DMS114 treated with DMSO at 0.1 percent for 48 hours (cell line): ENCODE data around the gene MAP3K5.
"Not testable (repeated sequence)": the region's sequence is repeated elsewhere in the genome, so short reads cannot be mapped to it uniquely, and the experiment has no call there.

Experiments
- DNase-seq: peaks from one replicate; lab custom pipeline; 2025; ENCODE audit not compliant: unreplicated experiment; lab: John Stamatoyannopoulos, UW

The MAP3K5 gene

DNA sequence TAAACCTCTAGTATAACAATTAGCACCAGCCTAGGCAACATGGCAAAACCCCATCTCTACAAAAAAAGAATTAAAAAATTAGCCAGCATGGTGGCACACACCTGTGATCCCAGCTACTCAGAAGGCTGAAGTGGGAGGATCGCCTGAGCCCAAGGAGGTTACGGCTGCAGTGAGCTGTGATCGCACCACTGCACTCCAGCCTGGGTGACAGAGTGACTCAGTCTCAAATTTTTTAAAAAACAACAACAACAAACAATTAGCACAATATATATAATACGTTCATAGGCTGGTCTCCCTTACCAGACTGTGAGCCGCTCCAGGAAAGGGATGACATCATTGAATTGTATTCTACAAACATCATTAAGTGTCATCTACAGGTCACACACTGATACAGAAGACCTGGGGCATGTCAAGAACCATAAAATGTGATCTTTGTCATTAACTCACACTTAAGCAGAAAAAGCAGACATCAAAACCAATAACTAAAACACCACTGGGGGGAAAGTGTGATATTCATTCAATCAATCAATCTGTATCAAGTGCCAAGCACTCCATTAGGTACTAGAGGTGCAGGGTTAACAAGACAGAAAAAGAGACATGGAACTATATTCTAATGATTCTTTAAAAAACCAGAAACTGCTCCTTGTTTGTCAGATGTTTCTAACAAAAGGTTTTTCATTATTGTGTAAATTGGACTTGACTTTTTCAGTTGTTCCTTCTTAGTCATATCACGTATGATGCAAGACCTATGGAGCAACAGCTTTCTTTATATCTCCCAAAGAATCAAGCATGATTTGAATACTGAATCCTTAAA lies 17.8 kb downstream of the MAP3K5 start:
- DNase-seq, result no peak

DNA sequence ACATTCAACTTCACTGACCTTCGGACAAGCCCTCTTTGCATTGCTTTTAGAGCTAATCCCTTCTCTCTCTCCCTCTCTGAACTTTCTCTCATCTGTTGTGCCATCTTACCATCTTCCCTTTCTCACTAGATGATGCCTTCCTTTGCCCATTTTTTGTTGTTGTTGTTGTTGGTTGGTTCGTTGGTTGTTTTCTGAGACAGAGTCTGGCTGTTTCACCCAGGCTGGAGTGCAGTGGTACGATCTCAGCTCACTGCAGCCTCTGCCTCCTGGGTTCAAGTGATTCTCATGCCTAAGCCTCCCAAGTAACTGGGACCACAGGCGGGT lies 18.8 kb downstream of the MAP3K5 start:
- no peak for DNase-seq

DNA sequence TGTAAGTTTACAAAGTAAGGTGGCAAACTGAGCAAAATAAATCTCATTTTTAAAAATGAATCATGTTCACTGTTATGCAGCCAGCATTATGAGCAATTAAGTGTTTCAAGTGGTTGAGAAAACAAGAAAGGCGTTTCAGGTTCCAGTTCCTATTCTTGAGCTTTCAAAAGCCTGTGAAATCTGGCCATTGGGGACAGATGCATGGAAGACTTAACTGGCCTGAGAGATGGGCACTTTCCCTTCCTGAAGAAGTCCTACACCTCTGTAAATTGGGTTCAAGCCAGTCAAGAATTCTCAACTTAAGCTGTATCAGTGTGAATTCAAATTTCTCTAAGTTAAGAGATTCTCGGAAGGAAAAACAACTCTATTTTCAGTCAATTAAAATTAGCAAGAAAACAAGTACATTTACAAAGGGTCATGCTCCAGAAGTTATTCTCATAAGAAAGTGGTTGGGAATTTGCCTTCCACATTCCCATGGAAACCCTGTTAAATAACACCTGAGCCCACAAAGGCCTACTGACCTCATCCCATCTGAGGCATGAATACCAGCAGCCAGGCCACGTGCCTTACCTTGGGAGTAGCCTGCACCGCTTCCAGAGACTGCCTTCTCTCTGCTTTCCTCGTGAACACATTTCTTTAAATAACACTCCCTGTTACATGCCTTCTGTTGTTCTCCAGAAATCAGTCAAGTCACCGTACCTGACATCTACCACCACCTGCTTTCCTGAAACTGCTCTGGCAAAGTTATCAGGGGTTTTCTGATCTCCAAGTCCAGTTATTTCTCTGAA lies 19.4 kb downstream of the MAP3K5 start:
- no peak for DNase-seq

DNA sequence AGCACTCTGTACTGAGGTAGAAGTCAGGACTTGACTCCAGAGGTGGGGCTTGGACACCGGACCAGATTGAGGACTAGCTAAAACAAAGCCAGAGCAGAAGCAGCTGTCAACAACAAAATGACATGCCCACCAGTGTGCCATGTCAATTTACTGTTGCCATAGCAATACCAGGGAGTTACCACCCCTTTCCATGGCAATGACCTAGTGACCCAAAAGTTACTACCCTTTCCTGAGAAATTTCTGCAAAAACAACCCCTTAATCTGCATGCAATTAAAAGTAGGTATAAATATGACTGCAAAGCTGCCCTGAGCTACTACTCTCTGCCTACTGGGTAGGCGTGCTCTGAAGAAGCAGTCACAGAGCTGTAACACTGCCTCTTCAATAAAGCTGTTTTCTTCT lies 21.0 kb downstream of the MAP3K5 start:
- no peak for DNase-seq

DNA sequence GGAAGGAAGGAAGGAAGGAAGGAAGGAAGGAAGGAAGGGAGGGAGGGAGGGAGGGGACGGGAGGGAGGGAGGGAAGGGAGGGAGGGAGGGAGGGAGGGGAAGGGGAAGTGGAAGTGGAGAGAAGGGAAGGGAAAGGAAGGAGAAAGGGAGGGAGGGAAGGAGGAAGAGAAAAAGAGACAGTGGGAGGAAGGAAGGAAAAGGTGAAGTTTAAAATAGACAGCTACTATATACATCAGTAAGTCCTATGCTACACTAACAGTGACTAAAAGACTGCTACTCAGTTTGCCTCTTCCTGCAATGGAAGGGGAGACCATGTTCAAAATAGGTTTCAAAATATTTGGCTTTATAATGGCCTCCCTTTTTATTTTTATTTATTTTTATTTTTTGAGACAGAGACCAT lies 22.5 kb downstream of the MAP3K5 start:
- no peak for DNase-seq

DNA sequence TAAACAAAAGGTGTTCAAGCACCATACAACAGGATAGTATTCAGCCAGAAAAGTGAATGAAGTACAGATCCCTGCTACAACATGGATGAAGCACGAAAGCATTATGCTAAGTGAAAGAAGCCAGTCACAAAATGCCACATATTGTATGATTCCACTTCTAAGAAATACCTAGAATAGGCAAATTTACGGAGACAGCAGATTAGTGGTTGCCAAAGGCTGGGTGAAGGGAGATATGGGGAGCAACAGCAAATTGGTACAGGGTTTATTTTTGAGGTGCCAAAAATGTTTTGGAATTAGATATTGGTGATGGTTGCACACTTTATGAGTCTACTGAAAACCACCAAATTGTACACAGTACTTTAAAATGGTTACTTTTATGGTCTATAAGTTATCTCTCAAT lies 23.2 kb downstream of the MAP3K5 start:
- DNase-seq, result no peak

DNA sequence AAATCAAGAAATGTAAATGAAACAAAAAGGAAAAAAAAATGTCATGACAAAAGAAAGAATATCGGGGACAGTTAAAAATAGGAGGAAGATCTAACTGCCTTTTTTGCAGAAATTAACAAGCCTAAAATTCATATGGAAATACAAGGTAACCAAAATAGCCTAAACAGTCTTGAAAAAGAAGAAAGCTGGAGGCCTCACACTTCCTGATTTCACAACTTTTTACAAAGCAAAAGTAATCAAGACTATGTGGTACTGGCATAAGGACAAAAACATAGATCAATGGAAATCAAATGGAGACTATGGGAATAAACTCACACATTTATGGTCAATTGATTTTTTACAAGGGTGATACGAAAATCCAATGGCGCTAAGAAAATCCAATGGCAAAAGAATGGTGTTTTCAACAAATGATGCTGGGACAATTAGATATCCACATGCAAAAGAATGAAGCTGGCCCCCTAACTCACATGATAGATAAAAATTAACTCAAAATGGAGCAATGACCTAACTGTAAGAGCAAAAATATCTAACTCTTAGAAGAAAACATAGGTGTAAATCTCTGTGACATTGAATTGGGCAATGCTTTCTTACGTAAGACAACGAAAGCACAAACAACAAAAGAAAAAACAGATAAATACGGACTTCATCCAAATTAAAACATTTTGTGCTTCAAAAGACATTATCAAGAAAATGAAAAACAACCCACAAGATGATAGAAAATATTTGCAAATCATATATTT lies 24.5 kb downstream of the MAP3K5 start:
- DNase-seq, result no peak

DNA sequence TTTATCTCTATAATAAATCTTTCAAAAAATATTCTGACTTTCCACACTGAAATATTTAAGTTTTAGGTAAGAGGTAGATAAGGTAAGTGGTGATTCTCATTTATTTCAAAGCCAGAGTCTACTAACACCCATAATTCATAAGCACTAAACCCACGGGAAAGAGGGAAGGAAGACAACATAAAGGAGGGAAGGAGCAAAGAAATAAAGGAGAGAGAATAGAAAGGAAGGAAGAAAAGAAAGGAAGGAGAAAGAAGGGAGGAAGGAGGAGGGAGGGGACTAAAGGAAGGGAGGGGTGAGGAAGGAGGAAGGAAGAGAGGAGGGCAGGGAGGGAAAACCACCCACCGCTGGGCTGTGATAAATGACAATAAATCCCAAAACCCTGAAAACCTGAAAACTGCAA lies 25.2 kb downstream of the MAP3K5 start:
- DNase-seq, result no peak

DNA sequence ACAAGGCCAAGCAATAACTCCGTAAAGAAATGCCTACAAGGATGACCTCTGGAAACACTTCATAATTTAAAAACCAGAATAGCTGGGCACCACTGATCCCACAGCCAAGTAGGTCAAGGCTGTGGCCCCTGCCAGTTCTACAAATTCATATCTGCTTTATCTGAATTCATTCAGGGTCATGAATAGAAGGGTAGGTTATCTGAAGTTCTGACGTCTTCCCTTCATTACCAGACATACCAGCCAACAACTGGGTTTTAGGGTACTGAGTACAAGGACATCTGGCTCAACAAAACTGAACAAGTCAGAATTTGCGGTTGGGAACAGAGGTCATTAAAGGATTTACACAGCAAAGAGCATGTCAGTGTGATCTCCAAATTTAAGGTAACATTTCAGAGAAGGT lies 26.0 kb downstream of the MAP3K5 start:
- DNase-seq, result no peak

DNA sequence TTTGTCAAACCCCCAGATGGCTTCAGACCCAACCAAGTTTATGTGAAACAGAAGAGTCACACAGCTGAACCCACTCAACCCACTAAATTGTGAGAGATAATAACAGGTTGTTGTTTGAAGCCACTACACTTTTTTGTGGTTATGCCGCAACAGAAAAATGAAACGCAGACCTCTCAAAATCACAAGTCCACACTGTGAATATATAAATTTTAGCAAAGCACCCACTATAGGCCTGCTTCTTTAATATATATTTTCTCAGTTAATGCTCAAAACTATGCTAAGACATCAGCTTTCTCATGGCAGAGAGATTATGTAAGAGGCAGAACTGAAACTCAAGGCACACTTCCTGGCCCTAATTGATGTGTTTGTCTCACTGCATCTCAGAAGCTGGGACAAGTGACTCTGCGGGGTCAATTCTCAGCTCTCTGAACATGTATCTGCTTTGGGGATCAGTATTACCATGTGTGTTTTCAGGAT lies 27.7 kb downstream of the MAP3K5 start:
- no peak for DNase-seq

DNA sequence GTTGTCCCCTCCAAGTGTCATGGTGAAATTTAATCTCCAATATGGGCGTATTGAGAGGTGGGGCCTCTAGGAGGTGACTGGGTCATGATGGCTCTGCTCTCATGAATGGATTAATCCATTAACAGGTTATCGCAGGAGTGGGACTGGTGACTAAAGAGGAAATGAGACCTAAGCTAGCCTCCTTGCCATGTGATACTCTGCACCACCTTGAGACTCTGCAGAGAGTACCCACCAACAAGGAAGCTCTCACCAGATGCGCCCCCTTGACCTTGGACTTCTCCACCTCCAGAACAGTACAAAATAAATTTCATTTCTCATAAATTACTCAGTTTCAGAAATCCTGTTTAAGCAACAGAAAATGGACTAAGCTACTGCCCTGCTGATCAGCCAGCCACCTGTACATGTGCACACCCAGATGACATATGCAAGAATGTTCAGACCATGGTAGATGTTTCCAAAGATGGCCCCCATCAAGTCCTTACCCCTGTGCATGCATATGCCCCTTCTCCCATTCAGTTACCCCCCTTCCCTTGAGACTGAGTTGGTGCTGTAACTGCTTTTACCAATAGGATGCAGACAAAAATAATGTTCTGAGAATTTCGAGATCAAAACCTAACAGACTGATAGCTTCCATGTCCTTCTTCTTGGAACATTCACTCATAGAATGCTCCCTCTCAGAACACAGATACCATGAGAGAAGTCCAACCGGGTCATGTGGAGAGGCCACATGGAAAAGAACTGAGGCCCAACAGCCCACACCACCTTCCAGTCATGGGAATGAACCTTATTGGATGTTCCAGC lies 28.4 kb downstream of the MAP3K5 start:
- DNase-seq, result no peak

DNA sequence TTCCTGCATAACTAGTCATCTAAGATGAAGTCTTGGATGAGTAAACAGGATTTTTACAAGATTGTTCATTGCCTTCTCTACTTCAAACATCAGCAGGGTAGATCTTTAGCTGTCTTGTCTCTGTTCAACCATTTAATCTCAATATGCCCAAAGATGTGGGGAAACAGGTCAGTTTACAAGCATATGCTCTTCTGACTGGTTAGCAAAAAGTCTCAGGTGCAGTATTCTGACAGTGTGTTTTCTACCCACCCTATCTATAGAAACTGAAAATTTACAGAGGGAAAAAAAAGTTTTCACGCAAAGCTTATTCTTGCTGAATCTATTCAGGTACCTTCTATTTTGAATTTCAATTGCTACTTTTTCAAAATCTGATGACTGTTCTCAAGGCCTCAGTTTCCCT lies 29.0 kb downstream of the MAP3K5 start:
- no peak for DNase-seq

DNA sequence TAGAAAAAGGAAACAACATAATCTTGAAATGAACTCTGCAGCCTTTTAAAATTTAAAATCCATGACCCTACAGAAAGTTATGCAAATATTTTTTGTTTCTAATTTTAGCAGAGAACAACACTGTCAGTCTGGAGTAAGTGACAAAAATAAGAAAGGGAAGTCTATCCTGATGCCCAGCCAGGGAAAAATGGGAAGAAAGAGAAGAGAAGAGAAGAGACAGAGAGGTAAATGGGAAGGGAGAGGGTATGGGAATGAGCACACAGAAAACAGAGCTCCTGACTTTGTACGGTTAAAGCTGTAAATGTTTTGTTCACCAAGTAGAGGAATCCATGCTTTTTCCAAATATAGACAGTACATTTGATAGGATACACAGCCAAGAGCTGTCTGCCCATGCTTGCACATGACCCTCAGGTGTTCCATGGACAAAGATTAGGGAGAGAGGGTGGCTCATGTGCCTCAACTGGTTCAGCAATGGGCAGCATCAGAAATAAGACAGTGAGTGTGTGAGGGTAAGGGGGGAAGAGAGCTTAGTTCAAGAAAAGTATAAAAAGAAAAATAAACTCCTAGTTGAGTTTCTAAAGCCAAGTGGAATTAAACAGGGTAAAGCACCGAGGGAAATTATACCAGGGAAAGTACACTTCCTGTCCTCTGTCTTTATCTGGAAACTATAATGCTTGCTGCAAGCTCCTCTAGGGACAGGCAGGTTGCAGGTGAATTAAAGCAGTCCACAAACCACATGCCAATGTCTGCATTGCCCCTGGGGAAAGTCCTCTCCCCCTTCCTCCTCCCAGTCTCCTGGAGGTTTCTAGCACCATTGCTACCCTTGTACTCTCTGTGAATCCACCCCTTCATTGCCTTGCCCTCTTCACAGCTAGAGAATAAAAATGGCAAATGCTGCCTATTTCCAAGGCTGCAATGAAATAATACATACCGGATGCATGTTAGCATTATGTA lies 30.0 kb downstream of the MAP3K5 start:
- DNase-seq, result no peak

DNA sequence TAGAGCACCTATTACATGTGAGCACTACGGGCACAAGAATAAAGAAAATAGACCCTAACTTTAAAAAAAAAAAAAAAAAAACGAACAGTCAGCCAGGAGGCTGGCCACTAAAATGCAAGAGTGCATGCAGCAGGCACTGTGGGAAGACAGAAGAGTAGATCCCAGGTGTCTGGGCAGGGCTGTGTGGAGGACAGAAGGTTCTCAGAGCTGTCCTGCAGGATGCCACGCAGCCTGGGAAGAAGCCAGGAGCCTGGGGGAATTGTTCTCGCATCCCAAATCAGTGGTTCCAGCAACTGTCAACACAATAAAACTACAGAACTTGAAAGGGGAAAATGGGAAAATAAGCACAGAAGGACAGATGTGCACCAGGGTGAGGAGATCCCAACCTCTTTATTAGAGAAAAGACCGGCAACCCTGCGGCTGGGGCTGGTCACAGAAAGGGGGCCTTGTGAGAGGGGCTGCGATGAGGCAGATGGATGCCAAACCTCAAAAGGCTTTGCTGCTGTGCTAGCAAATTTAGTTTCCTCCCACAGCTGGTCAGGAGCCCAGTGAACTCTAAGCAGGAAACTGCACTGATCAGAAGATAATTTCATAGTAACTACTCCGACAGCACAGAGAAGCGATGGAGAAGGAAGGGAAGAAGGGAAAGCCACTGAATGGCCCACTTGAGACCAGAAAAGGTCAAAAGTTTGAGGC lies 30.9 kb downstream of the MAP3K5 start:
- DNase-seq, result no peak

DNA sequence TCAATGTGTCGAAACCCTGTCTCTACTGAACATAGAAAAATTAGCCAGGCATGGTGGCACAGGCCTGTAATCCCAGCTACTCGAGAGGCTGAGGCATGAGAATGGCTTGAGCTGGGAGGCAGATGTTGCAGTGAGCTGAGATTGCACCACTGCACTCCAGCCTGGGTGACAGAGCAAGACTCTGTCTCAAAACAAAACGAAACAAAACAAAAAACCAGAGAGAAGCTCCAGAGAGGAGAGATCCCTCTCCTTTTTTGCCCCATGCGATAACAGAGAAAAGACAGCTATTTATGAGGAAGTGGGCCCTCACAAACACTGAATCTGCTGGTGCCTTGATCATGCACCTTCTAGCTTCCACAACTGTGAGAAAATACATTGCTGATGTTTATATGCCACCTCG lies 31.5 kb downstream of the MAP3K5 start:
- DNase-seq, result not testable (repeated sequence)

DNA sequence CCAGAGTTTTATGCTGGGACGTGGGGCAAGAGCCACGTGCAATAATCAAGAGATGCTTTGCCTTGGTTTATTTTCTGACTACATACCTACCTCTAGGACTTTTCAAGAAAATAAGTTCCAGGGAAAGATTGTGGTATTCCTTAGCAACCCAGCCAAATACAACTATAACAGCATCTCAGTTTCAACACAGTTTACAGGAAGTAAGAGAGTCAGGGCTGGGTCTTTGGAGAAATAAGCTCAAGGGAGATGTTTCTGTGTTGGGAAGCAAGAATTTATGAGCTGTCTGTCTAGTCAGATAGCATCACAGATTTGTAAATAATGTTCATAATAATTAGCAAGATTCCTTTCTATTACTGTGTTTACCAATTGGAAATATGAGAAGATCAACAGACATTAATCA lies 35.1 kb downstream of the MAP3K5 start:
- DNase-seq, result no peak

DNA sequence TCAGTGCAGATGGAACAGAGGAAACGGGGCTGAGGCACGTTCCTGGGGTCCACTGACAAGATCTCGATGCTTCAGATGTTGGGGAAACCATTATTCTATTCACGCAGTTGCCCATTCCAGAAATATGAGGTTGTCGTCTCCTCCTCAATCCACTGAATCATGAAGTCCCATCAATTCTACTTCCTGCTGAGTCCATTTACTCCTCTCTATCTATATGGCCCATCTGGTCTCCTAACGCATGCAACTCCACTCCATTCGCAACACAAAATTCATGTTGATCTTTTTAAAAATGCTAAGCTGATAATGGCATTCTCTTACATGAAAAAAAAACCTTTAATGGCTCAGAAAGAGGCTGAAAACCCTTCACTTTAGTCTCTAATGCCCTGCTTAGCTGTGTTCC lies 37.5 kb downstream of the MAP3K5 start:
- no peak for DNase-seq

DNA sequence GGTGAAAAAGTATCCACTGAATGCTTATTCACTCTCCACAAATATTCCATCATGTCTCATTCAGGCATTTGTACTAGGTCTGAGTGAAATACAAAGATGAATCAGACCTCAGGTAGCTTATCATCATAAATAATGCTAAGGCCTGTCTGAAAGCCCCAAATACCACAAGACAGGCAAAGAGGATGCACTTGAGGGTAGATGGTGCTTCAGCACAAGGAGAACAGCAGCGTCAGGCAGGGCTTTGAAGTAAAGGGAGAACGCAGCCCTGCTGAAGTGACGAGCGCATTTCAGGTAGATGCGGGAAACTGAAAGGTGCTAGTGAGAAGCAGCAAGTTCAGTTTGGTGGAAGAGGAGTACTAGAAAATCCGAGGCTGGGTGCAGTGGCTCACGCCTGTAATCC lies 38.7 kb downstream of the MAP3K5 start:
- no peak for DNase-seq

DNA sequence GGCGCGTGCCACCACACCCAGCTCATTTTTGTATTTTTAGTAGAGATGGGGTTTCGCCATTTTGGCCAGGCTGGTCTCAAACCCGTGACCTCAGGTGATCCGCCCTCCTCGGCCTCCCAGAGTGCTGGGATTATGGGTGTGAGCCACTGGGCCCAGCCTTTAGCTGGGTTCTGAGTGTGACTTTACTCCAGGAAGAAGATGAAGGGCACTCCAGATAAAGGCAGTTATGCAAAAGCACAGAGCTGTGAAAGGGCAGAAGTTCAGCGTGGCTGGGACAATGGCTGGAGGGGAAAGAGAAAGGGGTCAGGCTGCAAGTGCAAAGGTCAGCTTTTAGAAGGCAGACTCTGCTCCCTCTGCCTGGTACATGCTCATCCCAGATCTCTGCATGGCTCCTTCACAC lies 39.7 kb downstream of the MAP3K5 start:
- DNase-seq, result no peak
